Measurements from ENCODE around the gene MAB21L1.

The MAB21L1 gene

DNA sequence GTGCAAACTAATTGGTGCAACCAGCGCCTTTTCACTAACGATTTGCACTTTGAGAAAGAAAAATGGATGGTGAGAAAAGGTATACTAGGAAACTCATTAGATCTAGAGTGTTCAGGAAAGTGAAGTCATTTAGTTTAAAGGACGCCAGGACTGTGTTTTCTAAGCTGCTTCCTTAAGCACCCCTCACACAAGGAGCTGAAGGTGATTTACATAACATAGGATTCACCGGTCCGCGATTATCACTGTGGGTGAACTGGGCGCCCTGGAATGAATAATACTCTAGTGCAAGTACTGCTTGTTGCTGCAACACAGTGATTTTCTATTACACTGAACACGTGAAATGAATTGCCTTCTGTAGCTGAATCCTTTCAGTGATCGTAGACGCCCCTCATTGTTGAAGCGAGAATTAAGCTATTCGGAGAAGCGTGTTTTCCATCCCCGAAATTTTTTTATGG lies 2.6 kb upstream of the MAB21L1 start:
- no peak for DNase-seq

DNA sequence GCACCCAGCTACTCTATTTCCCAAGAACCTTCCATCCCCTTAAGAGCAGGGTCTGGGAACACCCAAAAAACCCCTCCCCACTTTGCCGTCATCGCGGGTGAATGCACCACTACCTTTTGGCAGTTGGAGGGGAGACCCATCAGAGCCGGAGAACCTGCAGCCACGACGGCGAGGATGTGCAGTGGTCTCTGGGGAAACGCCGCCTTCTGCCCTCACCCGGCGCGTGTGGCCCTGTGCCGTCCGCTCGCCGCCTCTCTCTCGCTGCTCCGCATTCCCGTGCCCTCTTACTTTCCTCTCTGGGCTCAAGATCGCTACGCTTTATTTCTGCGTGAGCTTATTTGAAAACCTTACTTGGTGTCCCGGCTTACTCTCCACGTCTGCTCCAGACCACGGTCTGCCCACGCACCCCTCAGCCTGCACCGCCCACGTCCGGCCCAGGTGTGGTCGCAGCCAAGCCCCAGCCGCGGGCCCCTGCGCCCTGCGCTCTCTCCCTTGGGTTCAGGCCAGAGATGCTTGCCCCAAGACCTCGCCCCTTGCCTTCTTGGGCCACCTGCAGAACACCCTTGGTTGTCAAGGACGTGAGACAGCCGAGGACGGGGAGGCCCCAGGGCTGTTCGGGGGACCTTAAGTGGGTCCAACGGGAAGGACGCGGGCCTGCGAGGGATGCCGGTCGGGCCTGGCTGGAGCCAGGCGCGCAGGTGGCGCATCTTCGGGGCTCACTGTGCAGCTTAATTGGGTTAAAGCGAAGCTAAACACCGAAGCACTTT lies 2.0 kb upstream of the MAB21L1 start:
- no peak for DNase-seq

DNA sequence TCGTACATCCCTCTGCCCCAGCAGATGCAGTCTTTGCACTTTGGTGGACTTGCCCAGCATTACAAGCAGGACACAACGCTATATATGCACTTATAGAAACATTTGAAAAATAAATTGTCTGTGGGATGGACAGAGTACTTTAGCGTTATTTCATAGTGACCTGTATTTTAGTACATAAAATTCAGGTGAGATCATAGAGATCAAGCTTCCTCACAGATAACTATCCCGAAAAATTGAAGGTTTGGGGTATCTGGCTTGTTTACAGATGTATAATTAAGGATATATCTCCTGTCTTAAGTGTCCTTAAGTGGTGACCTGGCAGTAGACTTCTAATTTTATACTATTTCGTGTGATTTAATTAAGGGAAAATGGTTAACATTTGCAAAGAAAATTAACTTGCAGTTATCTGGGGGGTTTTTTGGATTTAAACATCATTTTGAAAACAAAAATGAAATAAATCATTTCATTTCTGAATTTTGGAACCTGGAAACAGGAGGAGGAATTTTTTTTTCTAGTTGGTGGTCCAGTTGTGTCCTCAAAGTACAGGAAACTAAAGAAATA lies 977 bp upstream of the MAB21L1 start:
- DNase-seq, result no peak

DNA sequence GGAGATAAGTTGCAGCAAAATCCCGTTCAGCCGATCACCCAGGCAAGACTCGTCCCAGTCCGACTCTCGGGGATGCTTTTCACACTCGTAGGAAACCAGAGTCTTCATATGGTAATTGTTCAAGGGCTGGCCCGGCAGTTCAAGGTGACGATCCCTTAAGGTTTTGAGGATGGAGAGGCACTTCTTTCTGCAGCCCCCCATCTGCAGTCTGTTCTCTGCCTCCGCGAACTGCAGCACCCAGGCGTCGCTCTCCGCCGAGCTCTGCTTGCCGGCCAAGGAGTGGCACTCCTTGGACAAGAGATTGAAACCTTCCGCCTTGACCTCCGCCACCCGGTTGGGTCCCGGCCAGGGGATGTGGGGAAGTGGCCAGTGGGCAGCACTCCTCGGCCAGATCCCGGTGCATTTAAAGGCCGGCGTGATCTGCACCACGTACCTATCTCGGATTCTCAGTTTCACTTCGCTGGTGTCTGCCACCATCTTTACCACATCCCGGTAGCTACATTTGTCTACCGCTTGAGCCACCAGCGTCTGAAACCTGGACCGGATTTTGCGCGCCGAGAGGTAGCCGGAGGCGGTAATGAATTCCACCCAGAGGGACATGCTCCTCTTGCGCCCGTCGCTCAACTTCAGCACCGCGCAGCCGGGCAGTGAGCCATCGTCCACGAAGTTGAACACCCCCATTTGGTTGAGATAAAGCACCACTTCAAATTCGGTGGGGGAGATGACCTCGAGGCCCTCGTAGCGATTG lies 1.1 kb downstream of the MAB21L1 start:
- no peak for DNase-seq

DNA sequence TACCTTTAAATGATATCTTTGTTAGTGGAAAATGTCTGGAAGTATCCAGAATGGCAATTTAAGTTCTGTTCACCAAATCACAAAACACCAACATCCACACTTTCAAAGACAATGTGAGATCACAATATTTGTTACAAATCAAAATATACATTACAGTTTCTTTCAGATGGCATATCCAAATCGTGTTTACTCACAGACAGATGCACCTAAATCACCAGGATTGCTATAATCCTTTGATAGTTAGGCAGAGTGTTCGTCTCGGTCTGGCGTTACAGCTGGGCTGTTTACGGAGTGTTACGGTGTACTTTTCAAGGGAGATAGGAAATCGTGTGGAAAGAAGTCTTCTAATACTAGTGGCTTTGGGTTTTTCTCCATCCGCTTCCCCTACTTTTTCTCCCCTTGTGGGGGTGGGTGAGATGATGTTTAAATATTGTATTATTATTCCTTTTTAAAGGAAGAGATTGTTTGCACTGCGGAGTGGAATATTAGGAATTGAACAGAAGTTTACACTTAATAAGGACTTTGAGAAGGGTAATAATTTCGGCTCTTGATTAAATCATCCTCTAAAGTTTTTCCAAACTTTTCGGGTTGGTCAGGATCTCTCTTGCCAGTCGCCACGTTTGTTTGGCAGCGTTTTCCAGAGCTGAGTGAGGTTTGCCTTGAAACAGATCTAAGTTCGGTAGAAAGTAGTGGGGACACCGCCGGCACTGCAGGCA lies 1.8 kb downstream of the MAB21L1 start:
- DNase-seq, result no peak

DNA sequence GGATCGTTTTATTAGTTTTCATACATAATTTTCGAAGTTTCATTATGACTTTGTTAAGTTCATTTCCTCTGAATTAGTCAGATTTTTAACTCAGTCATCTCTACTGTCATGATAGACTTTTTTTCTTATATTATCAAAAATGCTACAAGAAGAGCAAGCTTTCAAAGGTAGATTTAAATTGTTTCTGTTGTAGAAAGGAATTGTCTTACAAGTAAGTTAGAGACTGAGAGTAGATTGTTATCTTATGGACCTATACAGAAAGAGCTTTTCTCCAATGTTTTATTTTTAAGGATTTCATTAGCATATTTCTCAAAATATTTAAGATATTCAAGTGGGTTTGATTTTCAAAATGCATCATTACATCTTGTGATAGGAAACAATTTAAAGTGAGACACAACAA lies 2.7 kb downstream of the MAB21L1 start:
- no peak for DNase-seq

DNA sequence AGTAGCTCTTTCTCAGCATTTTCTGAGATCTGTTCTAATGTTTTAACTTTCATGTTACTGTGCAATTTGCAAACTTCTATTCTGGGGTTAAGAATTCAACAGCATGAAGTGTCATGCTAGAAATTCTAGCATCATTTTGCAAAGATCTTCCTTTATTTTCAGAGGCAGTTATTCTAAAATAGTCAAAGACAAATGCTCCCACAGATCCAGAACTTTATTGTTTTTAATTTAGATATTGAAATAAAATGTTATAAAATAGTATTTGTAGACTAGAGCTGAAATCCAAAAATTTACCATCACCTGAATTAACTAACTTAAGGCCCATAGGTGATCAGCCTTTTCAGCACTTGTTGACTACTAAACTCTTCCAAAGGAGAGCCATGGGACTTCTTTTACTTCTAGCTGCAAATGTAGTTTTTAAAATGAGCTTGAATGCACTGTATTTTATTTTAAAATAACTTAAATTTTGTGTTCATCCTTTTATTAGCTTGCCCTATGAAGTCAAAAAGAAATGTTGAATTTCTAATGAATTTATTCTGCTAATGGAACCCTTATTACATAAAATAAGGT lies 3.2 kb downstream of the MAB21L1 start:
- DNase-seq, result no peak

DNA sequence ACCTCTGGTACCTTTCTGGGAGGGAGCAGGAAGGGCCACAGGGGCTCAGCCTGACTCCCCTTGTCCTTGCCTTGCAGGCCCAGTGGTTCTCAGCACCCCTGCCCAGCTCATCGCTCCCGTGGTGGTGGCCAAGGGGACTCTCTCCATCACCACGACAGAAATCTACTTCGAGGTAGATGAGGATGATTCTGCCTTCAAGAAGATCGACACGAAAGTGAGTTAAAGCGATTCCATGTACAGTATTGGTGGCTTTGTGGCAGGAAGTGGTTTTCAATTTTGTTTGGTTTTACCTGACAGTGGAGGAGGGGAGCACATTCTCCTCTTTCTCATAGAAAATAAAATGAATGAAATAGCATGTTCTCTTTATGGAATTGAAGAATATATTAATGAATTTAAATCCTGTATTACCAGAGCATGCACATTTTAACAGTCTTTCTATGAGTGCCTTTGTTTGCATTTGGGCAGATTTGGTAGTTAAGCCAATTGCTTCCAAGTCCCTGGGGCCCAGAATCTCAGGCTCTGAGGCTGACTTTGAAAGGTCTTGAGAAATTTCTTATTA lies 4.1 kb downstream of the MAB21L1 start:
- no peak for DNase-seq

DNA sequence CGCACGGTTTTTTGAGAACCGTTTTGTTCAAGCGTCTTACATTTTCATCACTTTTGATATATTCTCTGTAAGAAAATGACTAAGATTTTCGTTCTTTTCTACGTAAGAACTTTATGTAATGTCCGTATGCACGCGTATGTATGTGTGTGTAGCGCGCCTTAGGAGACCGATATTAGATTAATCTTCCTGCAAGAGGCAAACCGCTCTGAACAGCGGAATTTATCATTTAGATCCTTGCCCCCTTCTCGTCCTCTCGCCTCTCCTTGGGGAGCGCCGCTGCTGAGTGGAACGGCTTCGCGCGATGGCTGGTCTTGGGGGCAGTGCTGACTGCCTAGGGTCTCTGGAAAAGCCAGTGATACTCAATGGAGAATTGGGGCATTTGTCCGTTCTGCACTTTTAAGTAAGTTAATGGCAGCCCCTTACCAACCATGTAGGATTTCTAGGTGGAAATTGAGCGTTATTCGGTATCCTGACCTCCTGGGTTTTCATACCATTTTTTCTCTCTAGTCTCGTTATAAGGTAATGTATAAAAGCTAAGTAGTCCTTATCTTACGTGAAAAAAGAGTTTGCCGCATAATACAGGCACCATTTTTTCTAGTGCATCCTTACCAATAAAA lies 4.7 kb downstream of the MAB21L1 start:
- no peak for DNase-seq

DNA sequence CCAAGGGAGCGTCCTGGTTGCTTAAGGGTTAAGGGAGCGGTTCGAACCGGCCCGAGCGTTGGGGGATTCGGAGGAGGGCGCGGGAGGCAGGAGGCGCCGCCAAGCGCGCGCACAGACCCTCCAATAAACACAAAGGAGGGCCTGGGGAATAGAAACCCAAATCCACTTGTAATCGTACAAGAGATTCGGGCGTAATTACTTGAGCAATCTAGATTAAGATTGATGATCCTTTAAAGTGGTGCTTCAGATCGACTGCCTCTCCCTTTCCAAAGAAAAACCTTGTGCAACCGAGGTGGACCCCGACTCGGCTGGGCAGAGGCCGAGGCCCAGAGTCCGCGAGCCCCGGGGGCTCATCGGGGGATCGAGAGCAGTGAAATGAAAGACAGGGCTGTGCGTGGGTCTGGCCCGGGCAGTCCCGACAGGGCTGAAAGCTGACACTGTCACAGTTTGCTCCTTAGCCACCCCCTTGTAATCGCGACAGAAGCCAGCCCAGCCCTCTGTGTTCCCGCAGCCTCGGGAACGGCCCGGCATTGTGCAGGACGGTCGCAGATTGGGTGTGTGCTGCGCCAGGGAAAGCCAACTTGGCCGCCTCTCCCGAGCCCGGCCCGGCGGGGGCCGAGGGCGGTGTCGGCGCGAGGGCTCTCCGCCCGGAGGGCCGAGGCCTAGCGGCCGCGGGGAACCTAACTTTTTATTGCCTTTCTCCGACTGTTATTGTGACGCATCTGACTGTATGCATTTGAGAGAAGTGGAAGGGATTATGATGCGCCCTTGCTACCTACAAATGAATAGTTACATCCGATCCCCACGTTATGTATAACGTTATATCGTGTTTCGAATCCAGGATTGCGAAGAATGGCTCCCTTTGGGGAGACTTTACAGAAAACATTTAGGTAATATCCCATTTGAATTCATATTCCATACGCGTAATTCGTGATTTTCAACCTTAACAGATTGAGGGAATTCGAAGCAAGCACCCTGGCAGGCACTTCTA lies 5.5 kb downstream of the MAB21L1 start:
- DNase-seq, result no peak

DNA sequence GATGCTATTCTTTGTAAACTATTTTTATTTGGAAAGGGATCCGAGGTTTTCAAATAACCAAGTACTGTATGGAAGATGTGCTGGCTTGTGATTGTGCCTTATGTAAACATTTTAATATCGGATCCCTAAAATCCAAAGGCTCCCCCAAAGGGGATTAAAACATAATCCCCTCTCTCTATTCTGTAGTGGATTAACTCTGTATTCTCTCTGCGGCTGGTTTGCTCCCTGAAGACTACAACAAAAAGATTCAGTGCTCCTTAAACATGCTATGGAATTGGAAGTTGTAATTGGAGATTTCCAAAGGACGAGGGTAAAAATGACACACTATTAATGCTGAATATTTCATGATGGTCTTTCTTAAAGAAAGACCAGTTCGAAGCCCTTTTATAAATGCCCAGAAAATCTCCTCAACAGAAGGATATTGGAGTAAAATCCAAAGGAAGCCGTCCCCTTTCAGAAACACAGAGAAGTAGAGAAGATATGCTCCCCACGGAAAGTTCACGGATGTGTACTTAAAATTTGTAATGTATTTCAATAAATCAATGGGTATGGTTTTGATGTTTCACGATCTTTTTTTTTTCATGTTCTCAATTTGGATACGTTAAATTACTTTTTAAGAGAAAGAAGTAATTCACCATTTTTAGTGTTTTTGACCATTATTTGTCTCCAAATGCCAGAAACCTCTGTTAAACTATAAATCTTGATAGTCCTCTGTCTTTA lies 6.5 kb downstream of the MAB21L1 start:
- DNase-seq, result no peak

DNA sequence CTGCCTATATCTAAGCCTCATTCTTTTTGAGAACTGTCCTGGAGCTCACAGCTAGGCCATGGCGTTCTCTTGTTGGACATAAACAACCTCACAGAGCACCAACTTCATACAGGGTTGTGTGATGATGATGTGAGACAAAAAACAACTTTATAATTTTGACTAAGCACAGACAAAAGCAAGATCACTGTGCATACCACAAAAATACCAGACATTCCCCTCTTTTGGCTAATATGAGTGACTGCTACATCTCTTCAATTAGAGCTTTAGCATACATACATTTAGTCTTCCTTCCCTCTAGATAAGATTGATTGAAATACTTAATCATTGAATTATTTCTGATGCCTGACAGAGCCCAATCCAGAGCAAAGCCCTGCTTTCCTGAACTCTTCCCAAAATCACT lies 8.3 kb downstream of the MAB21L1 start:
- no peak for DNase-seq

DNA sequence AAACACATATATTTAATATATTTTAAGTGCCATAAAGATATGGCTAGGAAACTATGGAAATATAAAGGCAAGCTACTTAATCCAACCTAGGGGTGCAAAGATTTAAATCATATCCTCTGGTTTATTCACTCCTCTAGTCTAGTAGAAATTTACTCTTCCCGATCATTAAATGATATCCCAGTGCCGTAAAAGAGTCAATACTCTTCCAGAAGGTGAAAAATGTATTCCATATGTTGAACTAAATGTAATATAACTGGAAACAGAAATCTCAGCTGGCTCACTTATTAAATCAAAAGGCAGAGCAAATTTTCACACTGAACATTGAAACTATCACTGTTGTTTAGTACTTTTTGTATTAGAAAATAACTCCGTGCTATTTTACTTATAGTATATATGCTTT lies 11.1 kb downstream of the MAB21L1 start:
- no peak for DNase-seq

DNA sequence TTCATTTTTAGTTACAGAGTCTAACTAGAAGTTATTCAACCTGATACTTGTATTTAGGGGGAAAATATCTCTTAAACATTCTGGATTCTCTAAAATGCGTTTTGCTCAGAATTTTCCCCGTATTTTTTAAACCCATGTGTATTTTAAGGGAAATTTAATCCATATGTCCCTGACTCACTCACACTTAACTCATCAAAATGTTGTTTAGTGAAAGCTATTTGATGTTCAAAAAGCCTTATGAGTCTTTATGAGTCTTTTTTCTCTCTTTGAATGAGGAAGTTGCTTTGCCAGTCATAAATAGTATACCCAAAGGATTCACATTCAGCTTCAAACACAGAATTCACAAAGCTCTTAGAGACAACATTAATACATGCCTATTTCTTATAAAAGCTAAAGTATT lies 16.4 kb downstream of the MAB21L1 start:
- DNase-seq, result no peak

DNA sequence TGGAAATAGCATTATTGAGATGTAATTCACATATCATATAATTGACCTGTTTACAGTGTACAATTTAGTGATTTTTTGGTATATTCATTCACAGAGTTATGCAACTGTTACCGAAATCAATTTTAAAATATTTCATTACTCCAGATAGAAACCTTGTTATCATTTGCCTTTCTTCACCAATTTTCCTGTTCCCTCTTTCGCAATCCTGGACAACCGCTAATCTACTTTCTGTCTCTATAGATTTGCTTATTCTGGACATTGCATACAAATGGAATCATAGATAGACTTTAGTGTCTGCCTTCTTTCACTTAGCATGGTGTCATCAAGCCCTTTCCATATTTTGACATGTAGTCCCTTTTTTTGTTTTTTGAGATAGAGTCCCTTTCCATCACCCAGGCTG lies 19.2 kb downstream of the MAB21L1 start:
- no peak for DNase-seq

DNA sequence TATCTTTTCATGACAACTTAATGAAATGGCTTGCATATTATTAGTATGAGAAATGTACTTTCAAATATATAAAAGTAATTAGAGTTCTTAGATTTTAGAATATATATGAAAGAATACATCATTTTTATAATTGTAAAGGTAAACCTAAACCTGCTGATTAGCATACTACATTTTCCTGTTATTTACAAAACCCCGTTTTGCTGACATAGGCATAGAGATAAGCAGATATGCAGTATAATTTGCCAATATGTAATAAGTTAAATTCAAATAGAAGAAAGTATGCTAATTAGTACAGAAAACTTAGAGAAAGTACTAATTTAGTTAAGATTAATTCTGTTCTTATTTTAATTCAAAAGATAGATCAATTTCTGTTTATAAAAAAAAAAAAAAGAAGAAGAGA lies 21.5 kb downstream of the MAB21L1 start:
- no peak for DNase-seq

DNA sequence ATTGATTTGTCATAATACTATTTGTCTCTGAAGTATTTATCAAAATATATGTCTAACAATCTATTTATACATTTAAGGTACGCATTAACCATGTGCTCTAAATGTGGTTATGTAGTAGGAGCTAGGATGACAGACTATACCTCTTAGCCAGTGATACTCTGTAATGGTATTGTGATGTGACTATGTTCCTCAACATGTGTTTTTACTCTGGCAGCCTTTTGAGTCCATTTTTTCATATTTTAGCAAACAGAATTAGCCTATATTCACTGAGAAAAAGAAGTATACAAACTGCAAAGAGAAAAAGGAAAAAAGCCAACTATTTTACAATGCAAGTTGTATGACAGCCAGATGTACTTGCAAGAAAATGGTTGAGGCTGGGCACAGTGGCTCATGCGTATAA lies 26.7 kb downstream of the MAB21L1 start:
- DNase-seq, result no peak

DNA sequence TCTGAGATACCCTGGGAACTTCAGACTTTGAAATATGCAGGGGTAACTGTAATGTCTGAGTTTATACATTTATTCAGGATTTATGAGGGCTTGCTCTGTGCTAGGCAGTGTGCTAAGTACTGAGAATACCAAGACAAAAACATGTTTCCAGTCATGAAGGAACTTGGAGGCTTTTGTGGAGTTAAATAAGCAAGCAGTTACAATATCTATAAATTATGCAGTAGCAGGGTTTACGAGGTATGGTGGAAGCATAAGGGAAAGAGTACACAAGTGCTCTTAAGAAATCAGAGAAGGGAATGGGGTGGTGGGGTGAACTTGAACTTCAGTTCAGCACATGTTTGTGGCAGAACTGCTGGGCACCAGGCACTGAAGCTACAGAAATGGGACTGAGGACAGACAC lies 28.0 kb downstream of the MAB21L1 start:
- no peak for DNase-seq

Measured in stimulated activated CD4-positive, alpha-beta T cell treated with anti-CD3 and anti-CD28 coated beads, Interleukin-2, amount 100 ng/mL, for 48 hours (primary cell).